WERI-Rb-1 (cell line): ENCODE measurements around the gene LYSMD4.

ENCODE experiments used
- DNase-seq: peaks from one replicate; pipeline ENCODE4 v3.0.0-alpha.2; 2020
- H3K27ac ChIP-seq: fragments of 250-450 bp; sonication (Bioruptor Pico); 2 replicates; pipeline ENCODE4 v1.5.1; 2020; ENCODE audit warnings: mild to moderate bottlenecking, moderate library complexity
- H3K27me3 ChIP-seq: fragments of 250-450 bp; sonication (Bioruptor Pico); 2 replicates; pipeline ENCODE4 v1.5.1; 2021; ENCODE audit warnings: mild to moderate bottlenecking, low read depth, moderate library complexity; ENCODE audit not compliant: insufficient read depth, severe bottlenecking
- H3K36me3 ChIP-seq: fragments of 250-450 bp; sonication (Bioruptor Pico); 2 replicates; pipeline ENCODE4 v1.5.1; 2020; ENCODE audit warnings: mild to moderate bottlenecking, moderate library complexity
- H3K4me3 ChIP-seq: 2 replicates; pipeline ENCODE4 v1.5.1; 2011; ENCODE audit warnings: low read depth, mild to moderate bottlenecking, control low read depth, low read length
- H3K9me3 ChIP-seq: fragments of 250-450 bp; sonication (Bioruptor Pico); 2 replicates; pipeline ENCODE4 v1.5.1; 2021; ENCODE audit warnings: mild to moderate bottlenecking, moderate library complexity; ENCODE audit not compliant: severe bottlenecking
- CTCF ChIP-seq: IDR thresholded peaks from 2 replicates; pipeline ENCODE4 v1.5.1; 2011; ENCODE audit warnings: low read depth, mild to moderate bottlenecking, control low read depth, inconsistent platforms, low read length

LYSMD4 gene

GRCh38 chr15:99728916-99729315 is 4.3 kb downstream of the LYSMD4 start:
- Histone ChIP-seq H3K36me3 (peaks cover 5% of the 10 kb centered on the region), H3K27ac (no peak overlapping the region), H3K4me3 (no peak overlapping the region), H3K9me3 (peaks cover 4% of the 10 kb centered on the region), H3K27me3 (no peaks in the 10 kb centered on the region)
- no peak for TF ChIP-seq CTCF
- no peak for DNase-seq

GRCh38 chr15:99727733-99728132 is 5.5 kb downstream of the LYSMD4 start:
- no peak overlapping the region for H3K27ac ChIP-seq
- H3K36me3 ChIP-seq: peaks cover 5% of the 10 kb centered on the region
- no peaks in the 10 kb centered on the region for H3K9me3 ChIP-seq
- no peak for TF ChIP-seq CTCF
- H3K4me3 ChIP-seq: no peak overlapping the region
- DNase-seq: no peak
- H3K27me3 ChIP-seq: no peaks in the 10 kb centered on the region

GRCh38 chr15:99727330-99727729 is 5.9 kb downstream of the LYSMD4 start:
- no peak for DNase-seq

GRCh38 chr15:99726333-99726732 is 6.9 kb downstream of the LYSMD4 start:
- Histone ChIP-seq H3K27ac (no peak overlapping the region), H3K27me3 (no peaks in the 10 kb centered on the region), H3K36me3 (peaks cover 5% of the 10 kb centered on the region), H3K4me3 (no peak overlapping the region), H3K9me3 (no peaks in the 10 kb centered on the region)
- TF ChIP-seq CTCF: no peak
- DNase-seq: no peak

More at GRCh38 chr15:99727330-99727729, 5.9 kb downstream of the LYSMD4 start:
- Histone ChIP-seq H3K27ac (no peak overlapping the region), H3K9me3 (no peaks in the 10 kb centered on the region), H3K27me3 (no peaks in the 10 kb centered on the region), H3K4me3 (no peak overlapping the region), H3K36me3 (peaks cover 5% of the 10 kb centered on the region)
- no peak for TF ChIP-seq CTCF

- Histone ChIP-seq H3K36me3 (no peaks in the 10 kb centered on the region), H3K27me3 (no peaks in the 10 kb centered on the region), H3K4me3 (no peak overlapping the region), H3K9me3 (no peaks in the 10 kb centered on the region), H3K27ac (no peak overlapping the region)
- no peak for TF ChIP-seq CTCF
- no peak for DNase-seq
Observed at GRCh38 chr15:99722406-99722805, 10.8 kb downstream of the LYSMD4 start.

GRCh38 chr15:99721896-99722295 is 11.3 kb downstream of the LYSMD4 start:
- no peaks in the 10 kb centered on the region for H3K36me3 ChIP-seq
- DNase-seq: no peak
- no peaks in the 10 kb centered on the region for H3K27me3 ChIP-seq
- H3K9me3 ChIP-seq: no peaks in the 10 kb centered on the region
- TF ChIP-seq CTCF: no peak
- H3K4me3 ChIP-seq: no peak overlapping the region
- no peak overlapping the region for H3K27ac ChIP-seq
